HepG2 (cell line): ENCODE results near the gene CTF1. TPM values are rescaled to one million over a fixed set of nuclear protein-coding genes. Genes with fewer than 3 reads are reported as not detected.

Experiments
- BCLAF1 ChIP-seq: fragments of 450-650 bp; IDR thresholded peaks from 2 replicates; pipeline ENCODE4 v1.6.1; 2017; ENCODE audit warnings: mild to moderate bottlenecking
- BRF2 ChIP-seq: sonication (generic); formaldehyde crosslinking; IDR thresholded peaks from 2 replicates; pipeline ENCODE4 v1.8.1; 2022; ENCODE audit warnings: mild to moderate bottlenecking, missing genetic modification reagents
- ELK4 ChIP-seq: sonication (generic); formaldehyde crosslinking; IDR thresholded peaks from 2 replicates; pipeline ENCODE4 v1.9.0; 2021; ENCODE audit warnings: missing genetic modification reagents, borderline replicate concordance
- FOXJ3 ChIP-seq: sonication (generic); formaldehyde crosslinking; IDR thresholded peaks from 2 replicates; pipeline ENCODE4 v1.4.0; 2020; ENCODE audit warnings: missing genetic modification reagents, mild to moderate bottlenecking, borderline replicate concordance
- HDAC6 ChIP-seq: fragments of 200-600 bp; sonication (generic); IDR thresholded peaks from 2 replicates; pipeline ENCODE4 v1.7.0; 2017; ENCODE audit warnings: mild to moderate bottlenecking, antibody characterized with exemption, low read length, low read depth
- JUNB ChIP-seq: sonication (generic); formaldehyde crosslinking; IDR thresholded peaks from 2 replicates; pipeline ENCODE4 v1.8.0; 2022; ENCODE audit warnings: missing genetic modification reagents, mild to moderate bottlenecking, borderline replicate concordance
- KLF11 ChIP-seq: IDR thresholded peaks from 2 replicates; pipeline ENCODE4 v1.6.1; 2016; ENCODE audit warnings: missing compliant biosample characterization
- LCORL ChIP-seq, 2 experiments: fragments of 450-650 bp in 1 of 2; sonication (generic) in 1 of 2; formaldehyde crosslinking in 1 of 2; IDR thresholded peaks; 2 replicates each; pipeline versions ENCODE4 v1.5.0 to v1.6.1; 2017 to 2020; ENCODE audit warnings: antibody characterized with exemption in 1 of 2, missing genetic modification reagents in 1 of 2
- NFE2 ChIP-seq: sonication (generic); formaldehyde crosslinking; IDR thresholded peaks from 2 replicates; pipeline ENCODE4 v1.4.0; 2020; ENCODE audit warnings: missing genetic modification reagents
- POGK ChIP-seq: sonication (generic); formaldehyde crosslinking; conservative IDR thresholded peaks from 2 replicates; pipeline ENCODE4 v1.8.0; 2022; ENCODE audit warnings: mild to moderate bottlenecking, moderate library complexity, missing genetic modification reagents
- TCF12 ChIP-seq, 2 experiments: fragments of 450-650 bp in 1 of 2; sonication (generic) in 1 of 2; formaldehyde crosslinking in 1 of 2; IDR thresholded peaks; 2 replicates each; pipeline versions ENCODE4 v1.6.1 to v1.8.0; 2017 to 2022; ENCODE audit warnings: antibody characterized with exemption in 1 of 2, mild to moderate bottlenecking in 1 of 2, missing genetic modification reagents in 1 of 2, moderate library complexity in 1 of 2
- U2AF1 ChIP-seq: fragments of 200-400 bp; formaldehyde crosslinking; optimal IDR thresholded peaks from 2 replicates; pipeline ENCODE3; 2017; ENCODE audit warnings: mild to moderate bottlenecking, low read depth, low read length
- ZGPAT ChIP-seq: IDR thresholded peaks from 2 replicates; pipeline ENCODE4 v1.6.1; 2016; ENCODE audit warnings: mild to moderate bottlenecking
- ZKSCAN5 ChIP-seq: sonication (generic); formaldehyde crosslinking; IDR thresholded peaks from 2 replicates; pipeline ENCODE4 v1.5.1; 2020; ENCODE audit warnings: mild to moderate bottlenecking, missing genetic modification reagents
- ZNF496 ChIP-seq: sonication (generic); formaldehyde crosslinking; IDR thresholded peaks from 2 replicates; pipeline ENCODE4 v1.8.1; 2023; ENCODE audit warnings: mild to moderate bottlenecking, moderate library complexity, missing genetic modification reagents; ENCODE audit not compliant: insufficient replicate concordance
- ZNF766 ChIP-seq: sonication (generic); formaldehyde crosslinking; IDR thresholded peaks from 2 replicates; pipeline ENCODE4 v1.5.0; 2020; ENCODE audit warnings: missing genetic modification reagents, borderline replicate concordance
- ZNF878 ChIP-seq: sonication (generic); formaldehyde crosslinking; IDR thresholded peaks from 2 replicates; pipeline ENCODE4 v1.8.1; 2023; ENCODE audit warnings: mild to moderate bottlenecking, missing genetic modification reagents, moderate library complexity
- polyA plus RNA-seq, 8 experiments: library from polyadenylated mRNA; depleted of rRNA in 3 of 8; stranded (reverse) in 7 of 8; unstranded in 1 of 8; fragments of >200 nt; fragmentation: Illumina TruSeq in 4 of 8; extraction: Trizol in 4 of 8; gene quantifications; 2 replicates each; pipeline versions ENCODE4 v1.2.1 to v1.2.3, GENCODE V29; 2011 to 2016; ENCODE audit warnings: low read depth in 4 of 8, missing spikeins in 1 of 8, mixed read lengths in 1 of 8; ENCODE audit not compliant: insufficient read depth in 1 of 8
- total RNA-seq, 5 experiments: library from RNA; depleted of rRNA; stranded (reverse); fragments of >200 nt; fragmentation: Illumina TruSeq; extraction: Trizol; gene quantifications; 2 replicates each; pipeline ENCODE4 v1.2.3, GENCODE V29; 2016; ENCODE audit warnings: low read depth in 1 of 5

The CTF1 gene
- total and polyA plus RNA-seq, 2 of the 13 experiments (the other 11 are each of a cell fraction or from before 2014, with no cell fraction given) = 0.13 to 1.8 TPM

GRCh38 chr16:30893744-30894539, 2.5 kb upstream of the CTF1 start, which contains the start of gene BCL7C (continued):
- no peak for TF ChIP-seq BCLAF1
- TF ChIP-seq POGK (CRISPR knock-in tag) = peak; percentile 94
- TF ChIP-seq ELK4 (CRISPR knock-in tag) = peak; percentile 71; the same call in 1 of the 2 replicates
- peak; percentile 91; the same call in 1 of the 2 replicates for TF ChIP-seq KLF11 (CRISPR knock-in tag)
- peak; percentile 77 for TF ChIP-seq ZKSCAN5 (CRISPR knock-in tag)
- TF ChIP-seq ZNF766 = peak; percentile 95
- TF ChIP-seq TCF12 (IDR thresholded peaks at IDR 0.05) = no peak
- TF ChIP-seq TCF12 (CRISPR knock-in tag; IDR thresholded peaks at IDR 0.05) = peak; percentile 67; the same call in 1 of the 2 replicates
- TF ChIP-seq JUNB (CRISPR knock-in tag) = no peak
- no peak for TF ChIP-seq ZNF496 (CRISPR knock-in tag)
- TF ChIP-seq LCORL (IDR thresholded peaks at IDR 0.05) = no peak
- 0 out of 2 replicates have a peak, but pooled peaks have one; percentile 32 for TF ChIP-seq LCORL (CRISPR knock-in tag; IDR thresholded peaks at IDR 0.05)
- TF ChIP-seq HDAC6 = no peak
- no peak for TF ChIP-seq U2AF1
- no peak for TF ChIP-seq ZNF878
- TF ChIP-seq NFE2 (CRISPR knock-in tag) = peak; percentile 48; the same call in 1 of the 2 replicates
- TF ChIP-seq ZGPAT (CRISPR knock-in tag) = peak; percentile 80
- peak; percentile 79; the same call in 1 of the 2 replicates for TF ChIP-seq BRF2
- TF ChIP-seq FOXJ3 (CRISPR knock-in tag) = no peak
